HCT116 (cell line): ENCODE measurements around the gene IL20RB. TPM values are rescaled to one million over a fixed set of nuclear protein-coding genes. Genes with fewer than 3 reads are reported as not detected.

ENCODE experiments used
- ATAC-seq: fragments of 200-7000 bp; cut with Tn5 transposase; 2 replicates; pipeline ENCODE4 v1.9.1; 2020; ENCODE audit warnings: mild to moderate bottlenecking, moderate library complexity
- BruUV-seq: library from RNA; stranded (reverse); fragments of 400-500 nt; replicated peaks from 2 replicates; lab custom pipeline; 2021; lab: Mats Ljungman, UMichigan
- CTCF ChIA-PET: fragments of 300-600 bp; sonication (Branson Sonifier 250); formaldehyde crosslinking; loops from one replicate; lab custom pipeline; 2021; ENCODE audit warnings: antibody characterized with exemption; lab: Charles Lee
- POLR2A ChIA-PET: fragments of 300-600, 350-600 bp; sonication (Branson Sonifier 250); formaldehyde crosslinking; loops from one replicate; lab custom pipeline; 2021; ENCODE audit warnings: antibody characterized with exemption; lab: Charles Lee
- RAD21 ChIA-PET, 2 experiments: fragments of 300-600 bp; sonication (Branson Sonifier 250); formaldehyde crosslinking; loops; one replicate each; lab custom pipeline; 2023; ENCODE audit warnings: low total read pairs in 2 of 2; ENCODE audit not compliant: uncharacterized antibody in 2 of 2, unreplicated experiment in 2 of 2, low non-redundant PET in 1 of 2; lab: Charles Lee
- DNase-seq: peaks from one replicate; pipeline ENCODE4 v3.0.0-alpha.2; 2010; ENCODE audit warnings: low read depth, low spot score
- H2AFZ ChIP-seq: fragments of 200-600 bp; shearing (Covaris generic), sonication (generic); 2 replicates; pipeline ENCODE4 v1.6.1; 2017; ENCODE audit warnings: low read depth, mixed run types, mixed read lengths, antibody characterized with exemption, low read length; ENCODE audit not compliant: poor library complexity, severe bottlenecking
- H3K27ac ChIP-seq: 2 replicates; pipeline ENCODE4 v1.5.1; 2012; ENCODE audit warnings: low read depth, low read length
- H3K27me3 ChIP-seq: fragments of 200-600 bp; sonication (generic); 2 replicates; pipeline ENCODE4 v1.6.1; 2016; ENCODE audit warnings: mixed run types, low read length, mixed read lengths; ENCODE audit not compliant: insufficient read depth
- H3K36me3 ChIP-seq, 2 experiments: fragments of 200-500 bp in 1 of 2; fragments of 200-600 bp in 1 of 2; sonication (Bioruptor generic) in 1 of 2; sonication (generic) in 1 of 2; 2 replicates each; pipeline versions ENCODE4 v1.5.1 to v1.6.1; 2014 to 2016; ENCODE audit warnings: low read length in 2 of 2, inconsistent platforms in 1 of 2, mixed read lengths in 1 of 2, mixed run types in 1 of 2; ENCODE audit not compliant: insufficient read depth in 2 of 2, control insufficient read depth in 1 of 2
- H3K4me1 ChIP-seq, 2 experiments: fragments of 200-600 bp in 1 of 2; sonication (generic) in 1 of 2; 2 replicates each; pipeline versions ENCODE4 v1.5.1 to v1.6.1; 2012 to 2017; ENCODE audit warnings: low read length in 2 of 2, inconsistent platforms in 1 of 2, mild to moderate bottlenecking in 1 of 2, mixed read lengths in 1 of 2, mixed run types in 1 of 2, moderate library complexity in 1 of 2; ENCODE audit not compliant: insufficient read depth in 2 of 2, control insufficient read depth in 1 of 2
- H3K4me2 ChIP-seq: fragments of 200-600 bp; sonication (generic); 2 replicates; pipeline ENCODE4 v1.6.1; 2017; ENCODE audit warnings: mixed run types, low read length, mixed read lengths
- H3K4me3 ChIP-seq, 2 experiments: fragments of 200-600 bp in 1 of 2; sonication (generic) in 1 of 2; replicated peaks in 1 of 2; 2 replicates each; pipeline ENCODE4 v1.5.1; 2011 to 2016; ENCODE audit warnings: low read length in 2 of 2, control low read depth in 1 of 2, low read depth in 1 of 2, mild to moderate bottlenecking in 1 of 2, mixed read lengths in 1 of 2, mixed run types in 1 of 2
- H3K79me2 ChIP-seq: fragments of 200-600 bp; sonication (generic); 2 replicates; pipeline ENCODE4 v1.6.1; 2017; ENCODE audit warnings: mild to moderate bottlenecking, mixed run types, low read length, moderate library complexity, mixed read lengths; ENCODE audit not compliant: insufficient read depth
- H3K9ac ChIP-seq: fragments of 200-600 bp; sonication (generic); 2 replicates; pipeline ENCODE4 v1.6.1; 2016; ENCODE audit warnings: low read length, mixed read lengths
- H3K9me2 ChIP-seq: fragments of 200-600 bp; sonication (generic), shearing (Covaris generic); 2 replicates; pipeline ENCODE4 v1.6.1; 2017; ENCODE audit warnings: mixed run types, mild to moderate bottlenecking, moderate library complexity; ENCODE audit not compliant: insufficient read depth
- H3K9me3 ChIP-seq, 2 experiments: fragments of 200-500 bp in 1 of 2; fragments of 200-600 bp in 1 of 2; sonication (Bioruptor generic) in 1 of 2; sonication (generic) in 1 of 2; 2 replicates each; pipeline ENCODE4 v1.6.1; 2014 to 2017; ENCODE audit warnings: low read length in 2 of 2, mixed read lengths in 2 of 2, inconsistent platforms in 1 of 2, low read depth in 1 of 2, mild to moderate bottlenecking in 1 of 2, mixed run types in 1 of 2, moderate library complexity in 1 of 2; ENCODE audit not compliant: control insufficient read depth in 1 of 2, insufficient read depth in 1 of 2
- H4K20me1 ChIP-seq: fragments of 200-600 bp; sonication (generic), shearing (Covaris generic); 2 replicates; pipeline ENCODE4 v1.6.1; 2017; ENCODE audit warnings: mixed run types, mild to moderate bottlenecking, moderate library complexity; ENCODE audit not compliant: insufficient read depth
- CBX3 ChIP-seq: IDR thresholded peaks from 2 replicates; pipeline ENCODE4 v1.6.1; 2012; ENCODE audit warnings: low read depth
- CEBPB ChIP-seq: IDR thresholded peaks from 2 replicates; pipeline ENCODE4 v1.6.1; 2012; ENCODE audit warnings: low read depth
- EGR1 ChIP-seq: IDR thresholded peaks from 2 replicates; pipeline ENCODE4 v1.6.1; 2012; ENCODE audit warnings: low read depth
- FOSL1 ChIP-seq: IDR thresholded peaks from 2 replicates; pipeline ENCODE4 v1.6.1; 2012; ENCODE audit warnings: low read depth
- POLR2A ChIP-seq: IDR thresholded peaks from 2 replicates; pipeline ENCODE4 v1.7.0; 2011; ENCODE audit warnings: borderline replicate concordance; ENCODE audit not compliant: insufficient read depth, insufficient read length; ENCODE audit errors: extremely low read depth
- RAD21 ChIP-seq: IDR thresholded peaks from 2 replicates; pipeline ENCODE4 v1.6.1; 2012; ENCODE audit warnings: low read depth, mild to moderate bottlenecking
- REST ChIP-seq: IDR thresholded peaks from 2 replicates; pipeline ENCODE4 v1.6.1; 2012; ENCODE audit warnings: low read depth
- SP1 ChIP-seq: IDR thresholded peaks from 2 replicates; pipeline ENCODE4 v1.6.1; 2012; ENCODE audit warnings: low read depth
- SRF ChIP-seq: IDR thresholded peaks from 2 replicates; pipeline ENCODE4 v1.6.1; 2012; ENCODE audit warnings: low read depth
- YY1 ChIP-seq: IDR thresholded peaks from 2 replicates; pipeline ENCODE4 v1.6.1; 2011; ENCODE audit warnings: low read length, low read depth, moderate library complexity, mild to moderate bottlenecking; ENCODE audit not compliant: insufficient replicate concordance; ENCODE audit errors: extremely low read depth
- ZBTB33 ChIP-seq: IDR thresholded peaks from 2 replicates; pipeline ENCODE4 v1.6.1; 2011; ENCODE audit warnings: mild to moderate bottlenecking, low read length, moderate library complexity; ENCODE audit not compliant: insufficient replicate concordance; ENCODE audit errors: extremely low read depth
- ZFX ChIP-seq: fragments of 450-650 bp; IDR thresholded peaks from 2 replicates; pipeline ENCODE4 v1.6.1; 2017
- ZNF274 ChIP-seq: fragments of 200-500 bp; sonication (Bioruptor generic); IDR thresholded peaks from 2 replicates; pipeline ENCODE4 v1.6.1; 2014; ENCODE audit warnings: mild to moderate bottlenecking, low read depth, low read length, inconsistent platforms
- intact Hi-C: fragments of 100-400 bp; cut with micrococcal nuclease; formaldehyde crosslinking; loops from 2 replicates; pipeline ENCODE4 v1.10.0; 2022
- total RNA-seq: library from RNA; stranded (reverse); gene quantifications from one replicate; pipeline ENCODE4 v1.2.1, GENCODE V29; 2021; ENCODE audit not compliant: unreplicated experiment

Gene IL20RB
- total RNA-seq, 1 experiment from 2014 or later, result 6.1 TPM

DNA sequence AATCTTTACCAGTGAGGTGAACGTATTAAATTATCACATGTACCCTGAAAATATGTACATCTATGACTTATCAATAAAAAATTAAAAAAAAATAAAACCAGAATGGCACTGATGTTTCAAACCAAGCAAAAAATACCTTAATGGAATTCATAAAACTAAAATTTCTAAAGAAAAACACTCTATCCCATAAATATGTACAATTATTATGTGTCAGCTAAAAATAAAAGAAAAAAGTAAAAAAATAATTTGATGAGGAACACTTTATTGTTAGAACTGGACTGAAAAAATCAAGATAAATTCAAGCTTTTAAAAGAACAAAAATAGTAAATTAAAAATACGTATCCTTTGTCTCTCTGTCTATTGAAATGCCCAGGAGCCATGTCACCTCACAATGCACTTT is 63.1 kb downstream of the IL20RB start:
- H3K9me2 ChIP-seq, result no peaks in the 10 kb centered on the region
- no peaks in the 10 kb centered on the region for H3K79me2 ChIP-seq
- H3K4me2 ChIP-seq, result no peak overlapping the region
- H3K27ac ChIP-seq, result no peak overlapping the region
- no peaks in the 10 kb centered on the region for H3K36me3 ChIP-seq
- no peaks in the 10 kb centered on the region for H3K4me1 ChIP-seq
- intact Hi-C loops, result no loop called here
- H3K9ac ChIP-seq, result no peak overlapping the region
- no peaks in the 10 kb centered on the region for H4K20me1 ChIP-seq
- ChIA-PET RAD21 (no interaction called here), POLR2A (no interaction called here), CTCF (interaction anchor here (1.5 kb wide), 1 partner anchor 12 kb away, joined by 7 read pairs; no protein-coding TSS in a partner anchor)
- no peaks in the 10 kb centered on the region for H3K27me3 ChIP-seq
- H3K9me3 ChIP-seq, result no peaks in the 10 kb centered on the region
- H2AFZ ChIP-seq, result no peak overlapping the region
- DNase-seq (no peak), ATAC-seq (no peak)
- no peak overlapping the region for H3K4me3 ChIP-seq
- TF ChIP-seq ZBTB33, result no peak
- no peak for TF ChIP-seq CEBPB
- no peak for TF ChIP-seq EGR1
- BruUV-seq, result no TSS peak

DNA sequence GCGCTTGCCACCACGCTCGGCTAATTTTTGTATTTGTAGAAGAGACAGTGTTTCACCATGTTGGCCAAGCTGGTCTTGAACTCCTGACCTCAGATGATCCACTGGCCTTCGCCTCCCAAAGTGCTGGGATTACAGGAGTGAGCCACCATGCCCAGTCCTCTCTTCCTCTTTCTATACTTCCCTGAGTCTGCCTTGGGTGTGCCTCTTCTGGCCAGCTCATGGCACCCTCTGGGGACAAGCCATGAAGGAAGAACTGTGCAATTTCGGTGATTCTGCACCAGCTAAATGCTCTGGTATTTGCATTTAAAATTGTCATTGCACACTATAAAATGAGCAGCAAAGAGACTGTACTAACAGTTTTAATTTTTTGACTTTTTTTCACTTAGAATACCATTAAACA is 66.6 kb downstream of the IL20RB start:
- DNase-seq, result no peak
- no peaks in the 10 kb centered on the region for H3K4me1 ChIP-seq
- TF ChIP-seq REST, result no peak
- no peak for TF ChIP-seq ZFX
- TF ChIP-seq POLR2A, result no peak
- TF ChIP-seq SP1, result no peak
- no peak for TF ChIP-seq CBX3
- no peak for TF ChIP-seq YY1
- no peak for TF ChIP-seq FOSL1
- no peak for TF ChIP-seq RAD21
- TF ChIP-seq ZNF274, result no peak
- no peak for TF ChIP-seq SRF
- H3K27me3 ChIP-seq, result no peaks in the 10 kb centered on the region
- POLR2A ChIA-PET, result no interaction called here
- H2AFZ ChIP-seq, result no peak overlapping the region
- RAD21 ChIA-PET, result no interaction called here
- no peaks in the 10 kb centered on the region for H3K9me3 ChIP-seq
- no peak overlapping the region for H3K27ac ChIP-seq
- CTCF ChIA-PET, result no interaction called here
- H3K36me3 ChIP-seq, result no peaks in the 10 kb centered on the region
- no peak overlapping the region for H3K9ac ChIP-seq
- no peaks in the 10 kb centered on the region for H3K9me2 ChIP-seq
- no peak overlapping the region for H3K4me3 ChIP-seq
- no TSS peak for BruUV-seq
- H3K4me2 ChIP-seq, result no peak overlapping the region
- intact Hi-C loops, result no loop called here
- no peak for ATAC-seq
- no peaks in the 10 kb centered on the region for H3K79me2 ChIP-seq
- no peaks in the 10 kb centered on the region for H4K20me1 ChIP-seq
